GM12878 (cell line): Measurements from ENCODE around the gene ATAD3A. TPM values are rescaled to one million over a fixed set of nuclear protein-coding genes. Genes with fewer than 3 reads are reported as not detected.
"Not testable (repeated sequence)": the region's sequence is repeated elsewhere in the genome, so short reads cannot be mapped to it uniquely, and the experiment has no call there.

Experiments
- ATAC-seq: fragments of 200-7000 bp; cut with Tn5 transposase; 3 replicates; pipeline ENCODE4 v1.9.1; 2020; ENCODE audit warnings: mild to moderate bottlenecking, moderate library complexity
- BruUV-seq: library from RNA; stranded (reverse); fragments of 400-500 nt; replicated peaks from 2 replicates; lab custom pipeline; 2021; lab: Mats Ljungman, UMichigan
- CTCF ChIA-PET: fragments of 300-600 bp; sonication (Branson Sonifier 250); formaldehyde crosslinking; extraction: SDS; loops from one replicate; lab custom pipeline; 2021; ENCODE audit warnings: inconsistent platforms; lab: Yijun Ruan, JAX
- POLR2A ChIA-PET: fragments of 350-600 bp; formaldehyde crosslinking; extraction: SDS; loops from one replicate; lab custom pipeline; 2021; ENCODE audit warnings: inconsistent platforms; lab: Charles Lee
- RAD21 ChIA-PET: fragments of 300-600 bp; sonication (Branson Sonifier 250); formaldehyde crosslinking; loops from one replicate; lab custom pipeline; 2023; ENCODE audit warnings: antibody characterized with exemption; ENCODE audit not compliant: unreplicated experiment; lab: Charles Lee
- SMC1A ChIA-PET: fragments of 300-600 bp; sonication (Branson Sonifier 250); formaldehyde crosslinking; loops from one replicate; lab custom pipeline; 2023; ENCODE audit not compliant: unreplicated experiment, uncharacterized antibody; lab: Charles Lee
- DNase-seq: peaks from one replicate; pipeline ENCODE4 v3.0.0-alpha.2; 2011; ENCODE audit warnings: low read depth, low spot score
- FAIRE-seq: peaks from 3 replicates; lab custom pipeline; 2011; peaks lifted over from hg19 to GRCh38; lab: Jason Lieb, UNC
- H2AFZ ChIP-seq: 2 replicates; pipeline ENCODE4 v1.6.0; 2011; ENCODE audit warnings: low read depth, low read length, control low read depth; ENCODE audit not compliant: control insufficient read depth
- H3K27ac ChIP-seq: 2 replicates; pipeline ENCODE4 v1.5.1; 2011; ENCODE audit warnings: control low read depth; ENCODE audit not compliant: control insufficient read depth, insufficient read depth
- H3K27me3 ChIP-seq, 2 experiments: replicated peaks in 1 of 2; 2 replicates each; pipeline versions ENCODE4 v1.6.0 to v1.6.1; 2011; ENCODE audit warnings: low read length in 1 of 2; ENCODE audit not compliant: control insufficient read depth in 2 of 2, insufficient read depth in 2 of 2
- H3K36me3 ChIP-seq, 2 experiments: 2 replicates each; pipeline ENCODE4 v1.5.1; 2011; ENCODE audit warnings: low read length in 1 of 2; ENCODE audit not compliant: control insufficient read depth in 2 of 2, insufficient read depth in 2 of 2
- H3K4me1 ChIP-seq: 2 replicates; pipeline ENCODE4 v1.6.1; 2011; ENCODE audit warnings: mild to moderate bottlenecking, low read length, moderate library complexity, mixed read lengths; ENCODE audit not compliant: control insufficient read depth, insufficient read depth
- H3K4me2 ChIP-seq: 2 replicates; pipeline ENCODE4 v1.6.0; 2011; ENCODE audit warnings: control low read depth; ENCODE audit not compliant: control insufficient read depth, insufficient read depth
- H3K4me3 ChIP-seq: fragments of 200-600 bp; sonication (generic); 2 replicates; pipeline ENCODE4 v1.5.1; 2016
- H3K79me2 ChIP-seq: 2 replicates; pipeline ENCODE4 v1.6.0; 2011; ENCODE audit warnings: low read length; ENCODE audit not compliant: control insufficient read depth, insufficient read depth
- H3K9ac ChIP-seq: 2 replicates; pipeline ENCODE4 v1.8.0; 2011; ENCODE audit warnings: low read length, control low read depth, mixed read lengths; ENCODE audit not compliant: control insufficient read depth, insufficient read depth
- H3K9me3 ChIP-seq: replicated peaks from 3 replicates; pipeline ENCODE4 v1.5.1; 2011; ENCODE audit warnings: mild to moderate bottlenecking, low read length; ENCODE audit not compliant: control insufficient read depth, insufficient read depth
- H4K20me1 ChIP-seq: 2 replicates; pipeline ENCODE4 v1.6.0; 2011; ENCODE audit not compliant: control insufficient read depth, insufficient read depth
- BMI1 ChIP-seq: fragments of 450-650 bp; IDR thresholded peaks from 2 replicates; pipeline ENCODE4 v1.6.1; 2016; ENCODE audit warnings: mild to moderate bottlenecking, moderate library complexity, borderline replicate concordance
- BRCA1 ChIP-seq: IDR thresholded peaks from 2 replicates; pipeline ENCODE4 v1.6.1; 2011; ENCODE audit warnings: low read depth, low read length, improper control_type of control experiment
- CHD1 ChIP-seq: IDR thresholded peaks from 2 replicates; pipeline ENCODE4 v1.6.1; 2012; ENCODE audit warnings: low read depth, low read length, improper control_type of control experiment
- MTA2 ChIP-seq: fragments of 450-650 bp; IDR thresholded peaks from 2 replicates; pipeline ENCODE4 v1.6.1; 2016; ENCODE audit warnings: low read depth, mild to moderate bottlenecking, moderate library complexity
- MYC ChIP-seq: IDR thresholded peaks from 2 replicates; pipeline ENCODE4 v1.6.1; 2011; ENCODE audit warnings: mild to moderate bottlenecking, low read length, moderate library complexity, inconsistent platforms; ENCODE audit not compliant: insufficient read depth, insufficient replicate concordance, insufficient read length, severe bottlenecking
- PAX8 ChIP-seq: fragments of 450-650 bp; IDR thresholded peaks from 2 replicates; pipeline ENCODE4 v1.6.1; 2017; ENCODE audit warnings: mild to moderate bottlenecking, moderate library complexity
- PML ChIP-seq: IDR thresholded peaks from 2 replicates; pipeline ENCODE4 v1.6.1; 2012; ENCODE audit warnings: low read length, inconsistent platforms
- POLR2AphosphoS5 ChIP-seq: IDR thresholded peaks from 2 replicates; pipeline ENCODE4 v1.6.1; 2011; ENCODE audit warnings: mild to moderate bottlenecking, low read length, inconsistent platforms
- RAD21 ChIP-seq: IDR thresholded peaks from 2 replicates; pipeline ENCODE4 v1.6.1; 2011; ENCODE audit warnings: mild to moderate bottlenecking, low read depth, low read length, moderate library complexity; ENCODE audit not compliant: insufficient read depth
- RCOR1 ChIP-seq: conservative IDR thresholded peaks from 2 replicates; pipeline ENCODE4 v1.6.1; 2012; ENCODE audit warnings: low read depth, low read length, improper control_type of control experiment
- SMC3 ChIP-seq: IDR thresholded peaks from 2 replicates; pipeline ENCODE4 v1.6.1; 2011; ENCODE audit warnings: low read length, improper control_type of control experiment, borderline replicate concordance
- SP1 ChIP-seq: IDR thresholded peaks from one replicate; pipeline ENCODE4 v1.6.1; 2011; ENCODE audit warnings: low read depth, low read length
- YBX1 ChIP-seq: fragments of 450-650 bp; IDR thresholded peaks from 2 replicates; pipeline ENCODE4 v1.6.1; 2016; ENCODE audit warnings: antibody characterized with exemption
- WGBS: methylation state at CpG from one replicate; pipeline ENCODE4 v1.1.6; 2016; ENCODE audit warnings: low lambda C conversion rate; ENCODE audit not compliant: insufficient replicate concordance, insufficient coverage; ENCODE audit errors: missing lambda C conversion rate; 5-methylcytosine and 5-hydroxymethylcytosine counted together
- in situ Hi-C: fragments of 300-500 bp; cut with MboI; formaldehyde crosslinking; loops from 9 replicates; pipeline ENCODE4 v1.14.3; 2018; ENCODE audit warnings: mixed read lengths
- intact Hi-C: fragments of 100-400 bp; cut with micrococcal nuclease; formaldehyde crosslinking; loops from one replicate; pipeline ENCODE4 v1.14.2; 2022; ENCODE audit not compliant: unreplicated experiment
- polyA plus RNA-seq, 11 experiments: library from polyadenylated mRNA; depleted of rRNA in 4 of 11; unstranded in 6 of 11; stranded (reverse) in 5 of 11; fragments of >200 nt; fragmentation: Nextera tagmentation in 4 of 11; fragmentation: Illumina TruSeq in 1 of 11; extraction: Ambion mirVana in 4 of 11; extraction: Trizol in 1 of 11; gene quantifications; 1 replicate in 1 of 11; 2 replicates in 10 of 11; pipeline versions ENCODE4 v1.2.1 to v1.2.3, GENCODE V29; 2011 to 2016; ENCODE audit warnings: inconsistent platforms in 2 of 11, missing spikeins in 2 of 11, low read depth in 1 of 11
- total RNA-seq, 4 experiments: library from RNA; depleted of rRNA in 3 of 4; stranded (reverse); fragments of >200 nt in 3 of 4; fragmentation: Illumina TruSeq in 1 of 4; extraction: Trizol in 1 of 4; gene quantifications; 2 replicates each; pipeline versions ENCODE4 v1.2.1 to v1.2.3, GENCODE V29; 2013 to 2021

The ATAD3A gene
- total and polyA plus RNA-seq, 10 of the 15 experiments (the other 5 are each of a cell fraction or from before 2014, with no cell fraction given) = 0.05 to 93.5 (median 38.9) TPM

DNA sequence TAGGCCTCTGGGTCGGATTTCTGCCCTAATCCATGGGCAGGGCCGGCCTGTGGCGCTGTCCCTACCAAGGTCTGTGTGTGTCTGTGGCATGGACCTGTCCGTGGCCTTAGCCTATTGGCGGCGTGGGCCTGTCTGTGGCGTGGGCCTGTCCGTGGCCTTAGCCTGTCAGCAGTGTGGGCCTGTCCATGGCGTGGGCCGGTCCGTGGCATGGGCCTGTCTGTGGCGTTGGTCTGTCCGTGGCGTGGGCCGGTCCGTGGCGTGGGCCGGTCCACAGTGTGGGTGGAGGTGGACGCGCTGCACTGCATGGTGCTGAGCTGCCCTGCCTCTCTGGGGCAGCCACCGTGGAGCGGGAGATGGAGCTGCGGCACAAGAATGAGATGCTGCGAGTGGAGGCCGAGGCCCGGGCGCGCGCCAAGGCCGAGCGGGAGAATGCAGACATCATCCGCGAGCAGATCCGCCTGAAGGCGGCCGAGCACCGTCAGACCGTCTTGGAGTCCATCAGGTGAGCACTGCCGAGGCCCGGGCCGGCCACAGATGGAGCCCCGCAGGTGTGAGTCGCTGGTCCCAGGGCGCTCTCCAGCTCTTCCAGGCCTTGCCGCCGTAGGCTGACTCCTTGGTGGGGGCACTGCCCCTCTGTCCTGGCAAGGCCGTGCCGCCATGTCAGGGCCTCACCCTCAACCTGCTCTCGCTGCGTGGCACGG lies 8.0 kb downstream of the ATAD3A start:
- H3K79me2 ChIP-seq, ATAC-seq, H2AFZ ChIP-seq, BruUV-seq, CTCF ChIA-PET, FAIRE-seq, DNase-seq, H3K4me2 ChIP-seq, in situ Hi-C loops, POLR2A ChIA-PET, intact Hi-C loops, SMC1A ChIA-PET, H3K4me1 ChIP-seq, H3K9me3 ChIP-seq, RAD21 ChIA-PET, H3K27ac ChIP-seq, H3K27me3 ChIP-seq, H3K4me3 ChIP-seq, H4K20me1 ChIP-seq, H3K9ac ChIP-seq: not testable (repeated sequence)
- H3K36me3 ChIP-seq = peaks cover 0 to 15% of the 10 kb centered on the region in 2 experiments; a peak in 2 of 4 replicates
- 97% methylated on average over 37 of the region's 51 CpGs for WGBS

- ChIA-PET RAD21 (no interaction called here), POLR2A (no interaction called here), SMC1A (no interaction called here), CTCF (no interaction called here)
- Histone ChIP-seq H3K36me3 (peaks cover 0 to 15% of the 10 kb centered on the region in 2 experiments; a peak in 2 of 4 replicates), H3K27ac (no peak overlapping the region), H3K9ac (no peak overlapping the region), H3K4me3 (no peak overlapping the region), H3K79me2 (no peaks in the 10 kb centered on the region), H3K4me1 (no peaks in the 10 kb centered on the region), H3K27me3 (no peaks in the 10 kb centered on the region), H3K9me3 (no peaks in the 10 kb centered on the region), H3K4me2 (no peak overlapping the region), H2AFZ (no peak overlapping the region), H4K20me1 (no peaks in the 10 kb centered on the region)
- TF ChIP-seq PAX8 (no peak), BMI1 (no peak), PML (no peak), SMC3 (no peak), MYC (no peak), CHD1 (no peak), BRCA1 (no peak), SP1 (no peak), POLR2AphosphoS5 (no peak), YBX1 (no peak), RCOR1 (no peak), MTA2 (no peak), RAD21 (no peak)
- in situ Hi-C loops (no loop called here), intact Hi-C loops (no loop called here)
- no TSS peak for BruUV-seq
- no peak for DNase-seq
- ATAC-seq = no peak
- no peak for FAIRE-seq
- 95% methylated on average over 19 of the region's 19 CpGs for WGBS
These were observed 9.4 kb downstream of the ATAD3A start for GRCh38 chr1:1521331-1521730.

DNA sequence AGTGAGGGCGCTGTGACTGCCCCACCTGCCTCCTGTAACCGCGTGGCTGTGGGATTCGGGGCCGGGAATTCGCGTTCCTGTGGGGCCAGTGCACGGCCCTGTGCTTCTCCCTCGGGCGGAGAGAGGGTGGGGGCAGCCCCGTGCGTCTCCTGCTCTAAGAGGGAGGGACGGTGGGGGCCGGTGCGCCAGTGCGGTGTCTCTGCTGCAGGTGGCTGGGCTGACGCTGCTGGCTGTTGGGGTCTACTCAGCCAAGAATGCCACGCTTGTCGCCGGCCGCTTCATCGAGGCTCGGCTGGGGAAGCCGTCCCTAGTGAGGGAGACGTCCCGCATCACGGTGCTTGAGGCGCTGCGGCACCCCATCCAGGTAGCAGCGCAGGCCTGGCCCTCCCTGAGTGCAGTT lies 10.6 kb downstream of the ATAD3A start:
- H3K9ac ChIP-seq, H3K4me1 ChIP-seq, SMC1A ChIA-PET, CTCF ChIA-PET, H2AFZ ChIP-seq, H3K27me3 ChIP-seq, RAD21 ChIA-PET, intact Hi-C loops, ATAC-seq, H3K4me3 ChIP-seq, H4K20me1 ChIP-seq, FAIRE-seq, H3K9me3 ChIP-seq, POLR2A ChIA-PET, BruUV-seq, H3K4me2 ChIP-seq, in situ Hi-C loops, DNase-seq, H3K27ac ChIP-seq, H3K79me2 ChIP-seq: not testable (repeated sequence)
- peaks cover 0 to 17% of the 10 kb centered on the region in 2 experiments; a peak in 2 of 4 replicates for H3K36me3 ChIP-seq
- WGBS = 100% methylated on average over 9 of the region's 30 CpGs
